Kidney (tissue), 22 donors: ENCODE measurements around the gene PADI1. TPM values are rescaled to one million over a fixed set of nuclear protein-coding genes. Genes with fewer than 3 reads are reported as not detected.
A peak's percentile ranks its signal among the peaks of the same experiment; 100 is the strongest.

Source experiments
- DNase-seq, 5 donors: peaks; one replicate each; pipeline ENCODE4 v3.0.0-alpha.2; 2013 to 2020
- FAIRE-seq: peaks from 2 replicates; lab custom pipeline; 2012; peaks lifted over from hg19 to GRCh38; lab: Jason Lieb, UNC
- H3K27ac ChIP-seq, 2 donors: one replicate each; pipeline ENCODE4 v1.7.0; 2013; ENCODE audit warnings: low read depth in 2 of 2, low read length in 2 of 2, inconsistent platforms in 1 of 2
- H3K27me3 ChIP-seq: one replicate; pipeline ENCODE4 v1.7.1; 2013; ENCODE audit warnings: low read length, inconsistent platforms; ENCODE audit not compliant: control insufficient read depth, insufficient read depth
- H3K36me3 ChIP-seq, 3 donors: one replicate each; pipeline versions ENCODE4 v1.7.0 to v1.7.1; 2013; ENCODE audit warnings: low read length in 3 of 3, control low read depth in 1 of 3, inconsistent platforms in 1 of 3; ENCODE audit not compliant: insufficient read depth in 3 of 3, control insufficient read depth in 2 of 3
- H3K4me1 ChIP-seq, 3 donors: one replicate each; pipeline versions ENCODE4 v1.7.0 to v1.7.1; 2013; ENCODE audit warnings: low read length in 3 of 3, inconsistent platforms in 1 of 3, low read depth in 1 of 3; ENCODE audit not compliant: control insufficient read depth in 2 of 3, insufficient read depth in 2 of 3
- H3K4me3 ChIP-seq, 3 donors: one replicate each; pipeline versions ENCODE4 v1.7.0 to v1.8.1; 2013; ENCODE audit warnings: low read length in 3 of 3, control low read depth in 1 of 3, inconsistent platforms in 1 of 3
- H3K9ac ChIP-seq, 3 donors: one replicate each; pipeline versions ENCODE4 v1.7.0 to v1.7.1; 2013; ENCODE audit warnings: low read length in 3 of 3, control low read depth in 1 of 3, inconsistent platforms in 1 of 3
- H3K9me3 ChIP-seq, 3 donors: one replicate each; pipeline versions ENCODE4 v1.7.0 to v1.7.1; 2013; ENCODE audit warnings: low read length in 3 of 3, control low read depth in 1 of 3, inconsistent platforms in 1 of 3; ENCODE audit not compliant: control insufficient read depth in 2 of 3, insufficient read depth in 1 of 3
- CTCF ChIP-seq: IDR thresholded peaks from 3 replicates; pipeline ENCODE4 v1.5.1; 2012; ENCODE audit warnings: mild to moderate bottlenecking, moderate library complexity, borderline replicate concordance; ENCODE audit not compliant: insufficient read depth; ENCODE audit errors: extremely low read depth
- intact Hi-C: fragments of 100-400 bp; cut with DNase I; formaldehyde crosslinking; loops from one replicate; pipeline ENCODE4 v1.11.1; 2022
- long read RNA-seq, 10 donors: library from polyadenylated mRNA in 1 of 10; unstranded in 1 of 10; transcript quantifications; one replicate each; pipeline ENCODE4 v2.0.0 and lab custom pipeline, GENCODE V29; 2021 to 2026
- polyA plus RNA-seq: library from polyadenylated mRNA; stranded (reverse); fragments of 350-450 nt; fragmentation: Illumina TruSeq; extraction: RNeasy Lipid Tissue Mini Kit (QIAGEN cat#74804); gene quantifications from one replicate; pipeline ENCODE4 v1.2.3, GENCODE V29; 2014; ENCODE audit warnings: low read depth, low replicate concordance; ENCODE audit not compliant: insufficient read depth
- total RNA-seq: library from RNA; stranded (reverse); fragmentation: NEBNext Ultra II Directional; extraction: Animal tissue kit (Norgen Biotek cat#: 25700); gene quantifications from one replicate; pipeline ENCODE4 v1.2.1, GENCODE V29; 2021
- donor health status: control.
- donor health status: control.
- donor health status: control.
- donor health status: control.
- donor health status: control.
- donor health status: DM: yes; HTN: yes; CAD: no.
- donor health status: Normal renal cell carcinoma (clear cell type).

PADI1 gene
- total RNA-seq (1.3 TPM), polyA plus RNA-seq (not detected)
- long read RNA-seq, donor 1: 0 reads
- long read RNA-seq, donor 2: 0 reads
- long read RNA-seq, donor 3: 0 reads
- long read RNA-seq, donor 4: 0 reads
- long read RNA-seq, donor 5: 0 reads
- long read RNA-seq, donor 6: 0 reads
- long read RNA-seq, donor 7, partial matches to known transcripts: 0 of 2 reads
- long read RNA-seq, donor 7, other reads (novel, unspliced or antisense): 2 of 2 reads
- long read RNA-seq, donor 8: 0 reads
- long read RNA-seq, donor 9: 0 reads
- long read RNA-seq, donor 10: 0 reads

- intact Hi-C loops: no loop called here
- TF ChIP-seq CTCF: no peak
- Histone ChIP-seq H3K9me3 (no peaks in the 10 kb centered on the region), H3K9ac (no peak within 1 kb of the TSS), H3K27me3 (no peaks in the 10 kb centered on the region), H3K27ac (no peak within 1 kb of the TSS), H3K4me1 (peaks cover 0 to 2% (median 0%) of the 10 kb centered on the region in 3 donors), H3K4me3 (no peak within 1 kb of the TSS), H3K36me3 (no peaks in the 10 kb centered on the region)
- DNase-seq (peak in 1 of 5 donors; percentile 57), FAIRE-seq (no peak)
Measured at GRCh38 chr1:17204546-17205440, at the start of gene PADI1. PADI1 (plus strand) TSS chr1:17205128; CDS start chr1:17205218, 90 bp downstream.

- DNase-seq: no peak
- H3K4me3 ChIP-seq: no peak overlapping the region
- no peak for TF ChIP-seq CTCF
- no peaks in the 10 kb centered on the region for H3K4me1 ChIP-seq
- no peak overlapping the region for H3K27ac ChIP-seq
- FAIRE-seq: no peak
- no peak overlapping the region for H3K9ac ChIP-seq
- no peaks in the 10 kb centered on the region for H3K36me3 ChIP-seq
- peaks cover 0 to 9% (median 0%) of the 10 kb centered on the region in 3 donors for H3K9me3 ChIP-seq
- intact Hi-C loops: no loop called here
- H3K27me3 ChIP-seq: no peaks in the 10 kb centered on the region
Measured at GRCh38 chr1:17155257-17155920, 49.5 kb upstream of the PADI1 start.

- no peak overlapping the region for H3K27ac ChIP-seq
- TF ChIP-seq CTCF: no peak
- H3K4me3 ChIP-seq: no peak overlapping the region
- DNase-seq (no peak), FAIRE-seq (no peak)
- intact Hi-C loops: no loop called here
- H3K36me3 ChIP-seq: no peaks in the 10 kb centered on the region
- no peaks in the 10 kb centered on the region for H3K4me1 ChIP-seq
- no peaks in the 10 kb centered on the region for H3K27me3 ChIP-seq
- H3K9me3 ChIP-seq: peaks cover 0 to 9% (median 0%) of the 10 kb centered on the region in 3 donors
- H3K9ac ChIP-seq: no peak overlapping the region
Measured at GRCh38 chr1:17156108-17156507, 48.8 kb upstream of the PADI1 start.
